H9 (cell line): Measurements from ENCODE around the gene ST6GALNAC1. TPM values are rescaled to one million over a fixed set of nuclear protein-coding genes. Genes with fewer than 3 reads are reported as not detected.

Experiments
- DNase-seq: peaks from one replicate; pipeline ENCODE4 v3.0.0-alpha.2; 2017
- H2AFZ ChIP-seq: one replicate; pipeline ENCODE4 v1.6.1; 2013; ENCODE audit warnings: mild to moderate bottlenecking, low read length, control low read depth, moderate library complexity
- H2AK5ac ChIP-seq: 2 replicates; pipeline ENCODE4 v1.6.1; 2013; ENCODE audit warnings: low read length, control low read depth, mixed read lengths; ENCODE audit not compliant: insufficient read length
- H2BK120ac ChIP-seq: one replicate; pipeline ENCODE4 v1.6.1; 2013; ENCODE audit warnings: low read depth, mild to moderate bottlenecking, low read length, control low read depth, inconsistent platforms; ENCODE audit not compliant: poor library complexity, severe bottlenecking
- H2BK12ac ChIP-seq: 2 replicates; pipeline ENCODE4 v1.6.1; 2013; ENCODE audit warnings: low read length, control low read depth, mixed read lengths, low read depth; ENCODE audit not compliant: insufficient read length
- H2BK15ac ChIP-seq: 2 replicates; pipeline ENCODE4 v1.6.1; 2013; ENCODE audit warnings: low read depth, low read length, control low read depth
- H2BK20ac ChIP-seq: one replicate; pipeline ENCODE4 v1.6.1; 2013; ENCODE audit warnings: low read depth, mild to moderate bottlenecking, low read length, control low read depth, inconsistent platforms; ENCODE audit not compliant: poor library complexity, severe bottlenecking
- H2BK5ac ChIP-seq: 2 replicates; pipeline ENCODE4 v1.6.1; 2013; ENCODE audit warnings: low read length, control low read depth, mixed read lengths; ENCODE audit not compliant: insufficient read length
- H3K14ac ChIP-seq: 2 replicates; pipeline ENCODE4 v1.6.1; 2013; ENCODE audit warnings: low read length, control low read depth; ENCODE audit not compliant: insufficient read depth
- H3K18ac ChIP-seq: 2 replicates; pipeline ENCODE4 v1.6.1; 2013; ENCODE audit warnings: low read depth, mild to moderate bottlenecking, mixed read lengths, low read length, control low read depth; ENCODE audit not compliant: insufficient read length
- H3K23ac ChIP-seq: 2 replicates; pipeline ENCODE4 v1.6.1; 2013; ENCODE audit warnings: low read length, control low read depth, mixed read lengths, low read depth; ENCODE audit not compliant: insufficient read length
- H3K23me2 ChIP-seq: 2 replicates; pipeline ENCODE4 v1.6.1; 2013; ENCODE audit warnings: low read depth, mild to moderate bottlenecking, mixed read lengths, low read length, control low read depth; ENCODE audit not compliant: insufficient read length, poor library complexity, severe bottlenecking
- H3K27ac ChIP-seq: 2 replicates; pipeline ENCODE4 v1.5.1; 2013; ENCODE audit warnings: low read length, control low read depth, mixed read lengths, low read depth; ENCODE audit not compliant: insufficient read length
- H3K27me3 ChIP-seq: 2 replicates; pipeline ENCODE4 v1.6.1; 2013; ENCODE audit warnings: low read length, control low read depth, inconsistent platforms; ENCODE audit not compliant: insufficient read depth
- H3K4ac ChIP-seq: 2 replicates; pipeline ENCODE4 v1.6.1; 2013; ENCODE audit warnings: low read depth, mild to moderate bottlenecking, control low read depth, inconsistent platforms, low read length, moderate library complexity
- H3K4me1 ChIP-seq: 2 replicates; pipeline ENCODE4 v1.6.1; 2013; ENCODE audit warnings: low read length, control low read depth, inconsistent platforms; ENCODE audit not compliant: insufficient read depth
- H3K4me2 ChIP-seq: 2 replicates; pipeline ENCODE4 v1.6.1; 2013; ENCODE audit warnings: low read length, control low read depth, mixed read lengths; ENCODE audit not compliant: insufficient read length, insufficient read depth
- H3K56ac ChIP-seq: 2 replicates; pipeline ENCODE4 v1.6.1; 2013; ENCODE audit warnings: low read depth, mild to moderate bottlenecking, mixed read lengths, low read length, control low read depth; ENCODE audit not compliant: insufficient read length
- H3K79me1 ChIP-seq: 2 replicates; pipeline ENCODE4 v1.6.1; 2013; ENCODE audit warnings: low read depth, mild to moderate bottlenecking, moderate library complexity, low read length, control low read depth, inconsistent platforms; ENCODE audit not compliant: insufficient read depth, poor library complexity, severe bottlenecking
- H3K79me2 ChIP-seq: 2 replicates; pipeline ENCODE4 v1.6.1; 2013; ENCODE audit warnings: low read length, control low read depth, inconsistent platforms; ENCODE audit not compliant: insufficient read depth
- H3K9ac ChIP-seq: 2 replicates; pipeline ENCODE4 v1.6.1; 2013; ENCODE audit warnings: low read length, control low read depth, mixed read lengths; ENCODE audit not compliant: insufficient read length; ENCODE audit errors: extremely low read depth
- H3K9me3 ChIP-seq: one replicate; pipeline ENCODE4 v1.6.1; 2013; ENCODE audit warnings: low read depth, low read length, inconsistent platforms; ENCODE audit not compliant: control insufficient read depth
- H3T11ph ChIP-seq: one replicate; pipeline ENCODE4 v1.6.1; 2013; ENCODE audit warnings: mild to moderate bottlenecking, low read length, control low read depth, inconsistent platforms
- H4K20me1 ChIP-seq: one replicate; pipeline ENCODE4 v1.6.1; 2013; ENCODE audit not compliant: control insufficient read depth, insufficient read length, insufficient read depth
- H4K5ac ChIP-seq: 2 replicates; pipeline ENCODE4 v1.6.1; 2013; ENCODE audit warnings: low read depth, mild to moderate bottlenecking, mixed read lengths, low read length, control low read depth; ENCODE audit not compliant: insufficient read length
- H4K8ac ChIP-seq: replicated peaks from 2 replicates; pipeline ENCODE4 v1.6.1; 2013; ENCODE audit warnings: low read length, control low read depth, mixed read lengths, low read depth; ENCODE audit not compliant: insufficient read length
- H4K91ac ChIP-seq: 2 replicates; pipeline ENCODE4 v1.6.1; 2013; ENCODE audit warnings: low read depth, mild to moderate bottlenecking, moderate library complexity, mixed read lengths, low read length, control low read depth; ENCODE audit not compliant: insufficient read length
- H3K27ac Mint-ChIP-seq, 3 experiments: 2 replicates in 2 of 3; 3 replicates in 1 of 3; pipeline ENCODE4 v1.8.0; 2020 to 2021; ENCODE audit warnings: mixed read lengths in 3 of 3, mild to moderate bottlenecking in 1 of 3, moderate library complexity in 1 of 3
- H3K27me3 Mint-ChIP-seq: 2 replicates; pipeline ENCODE4 v1.8.0; 2021; ENCODE audit warnings: low read depth, mild to moderate bottlenecking, moderate library complexity, mixed read lengths
- H3K36me3 Mint-ChIP-seq, 3 experiments: 2 replicates in 2 of 3; 3 replicates in 1 of 3; pipeline ENCODE4 v1.8.0; 2020 to 2021; ENCODE audit warnings: low read depth in 3 of 3, mixed read lengths in 3 of 3; ENCODE audit not compliant: insufficient read depth in 1 of 3
- H3K4me1 Mint-ChIP-seq, 2 experiments: 2 replicates each; pipeline ENCODE4 v1.8.0; 2020; ENCODE audit warnings: mixed read lengths in 2 of 2
- H3K4me3 Mint-ChIP-seq, 2 experiments: 2 replicates in 1 of 2; 3 replicates in 1 of 2; pipeline ENCODE4 v1.8.0; 2020 to 2021; ENCODE audit warnings: mild to moderate bottlenecking in 2 of 2, mixed read lengths in 2 of 2, moderate library complexity in 1 of 2
- H3K9me3 Mint-ChIP-seq, 2 experiments: 2 replicates in 1 of 2; 3 replicates in 1 of 2; pipeline ENCODE4 v1.8.0; 2020; ENCODE audit warnings: mild to moderate bottlenecking in 2 of 2, mixed read lengths in 2 of 2, moderate library complexity in 1 of 2
- WGBS: extraction: QIAGEN DNeasy Blood & Tissue Kit; methylation state at CpG from one replicate; pipeline ENCODE4 v1.1.7; 2013; ENCODE audit warnings: missing lambda C conversion rate, low lambda C conversion rate, mixed read lengths; ENCODE audit not compliant: insufficient read length; ENCODE audit errors: extremely low coverage; 5-methylcytosine and 5-hydroxymethylcytosine counted together
- total RNA-seq: library from RNA; stranded (reverse); gene quantifications from 2 replicates; pipeline ENCODE4 v1.2.1, GENCODE V29; 2021
- TF ChIP-seq, protein P1 (sequence below): fragments of 200-600 bp; sonication (generic); conservative IDR thresholded peaks from 3 replicates; pipeline ENCODE4 v1.8.0; 2021; ENCODE audit warnings: antibody characterized with exemption, mild to moderate bottlenecking

The ST6GALNAC1 gene
- total RNA-seq, 1 experiment from 2014 or later = not detected

DNA sequence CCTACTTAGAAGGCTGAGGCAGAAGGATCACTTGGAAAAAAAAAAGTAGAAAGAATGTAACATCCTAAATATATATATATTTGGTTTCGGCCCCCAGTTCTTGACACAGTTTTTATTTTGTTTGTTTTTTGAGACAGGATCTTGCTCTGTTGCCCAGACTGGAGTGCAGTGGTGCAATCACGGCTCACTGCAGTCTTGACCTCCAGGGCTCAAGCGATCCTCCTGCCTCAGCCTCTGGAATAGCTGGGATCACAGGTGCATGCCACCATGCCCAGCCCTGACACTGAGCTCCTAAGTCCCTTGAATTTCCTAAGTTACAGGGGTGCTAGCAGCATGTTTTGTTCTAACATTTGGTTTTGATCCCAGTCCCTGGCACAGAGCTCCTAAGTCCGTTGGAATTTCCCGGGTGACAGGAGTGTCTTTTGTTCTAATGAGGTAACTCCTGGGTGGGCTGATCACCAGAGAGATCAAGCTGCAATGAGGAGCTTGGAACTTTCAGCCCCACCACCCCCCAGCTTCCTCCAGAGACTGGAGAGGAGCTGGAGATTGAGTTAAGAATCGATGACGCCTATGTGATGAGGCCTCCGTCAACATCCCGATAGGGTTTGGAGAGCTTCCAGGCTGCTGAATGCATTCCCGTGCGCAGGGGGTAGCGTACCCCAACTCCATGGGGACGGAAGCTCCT lies 47.2 kb upstream of the ST6GALNAC1 start:
- no peak overlapping the region for H4K91ac ChIP-seq
- Mint-ChIP-seq H3K4me3 (no peak overlapping the region), H3K27ac (no peak overlapping the region), H3K9me3 (no peaks in the 10 kb centered on the region), H3K36me3 (no peaks in the 10 kb centered on the region), H3K4me1 (peaks cover 16 to 30% of the 10 kb centered on the region in 2 experiments), H3K27me3 (no peaks in the 10 kb centered on the region)
- no peak overlapping the region for H3K18ac ChIP-seq
- no peak overlapping the region for H3K23ac ChIP-seq
- no peaks in the 10 kb centered on the region for H3K9me3 ChIP-seq
- no peak overlapping the region for H2AK5ac ChIP-seq
- no peak overlapping the region for H3K4me2 ChIP-seq
- no peak overlapping the region for H3K14ac ChIP-seq
- H4K20me1 ChIP-seq = no peaks in the 10 kb centered on the region
- no peak overlapping the region for H2BK20ac ChIP-seq
- H3K79me2 ChIP-seq = no peaks in the 10 kb centered on the region
- no peak overlapping the region for H4K5ac ChIP-seq
- H2BK120ac ChIP-seq = no peak overlapping the region
- H2BK15ac ChIP-seq = no peak overlapping the region
- TF ChIP-seq, protein P1, sequence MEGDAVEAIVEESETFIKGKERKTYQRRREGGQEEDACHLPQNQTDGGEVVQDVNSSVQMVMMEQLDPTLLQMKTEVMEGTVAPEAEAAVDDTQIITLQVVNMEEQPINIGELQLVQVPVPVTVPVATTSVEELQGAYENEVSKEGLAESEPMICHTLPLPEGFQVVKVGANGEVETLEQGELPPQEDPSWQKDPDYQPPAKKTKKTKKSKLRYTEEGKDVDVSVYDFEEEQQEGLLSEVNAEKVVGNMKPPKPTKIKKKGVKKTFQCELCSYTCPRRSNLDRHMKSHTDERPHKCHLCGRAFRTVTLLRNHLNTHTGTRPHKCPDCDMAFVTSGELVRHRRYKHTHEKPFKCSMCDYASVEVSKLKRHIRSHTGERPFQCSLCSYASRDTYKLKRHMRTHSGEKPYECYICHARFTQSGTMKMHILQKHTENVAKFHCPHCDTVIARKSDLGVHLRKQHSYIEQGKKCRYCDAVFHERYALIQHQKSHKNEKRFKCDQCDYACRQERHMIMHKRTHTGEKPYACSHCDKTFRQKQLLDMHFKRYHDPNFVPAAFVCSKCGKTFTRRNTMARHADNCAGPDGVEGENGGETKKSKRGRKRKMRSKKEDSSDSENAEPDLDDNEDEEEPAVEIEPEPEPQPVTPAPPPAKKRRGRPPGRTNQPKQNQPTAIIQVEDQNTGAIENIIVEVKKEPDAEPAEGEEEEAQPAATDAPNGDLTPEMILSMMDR = no peak
- WGBS = no CpG with 5 or more reads among the region's 13 CpGs
- no peak overlapping the region for H2AFZ ChIP-seq
- H3T11ph ChIP-seq = no peak overlapping the region
- no peak overlapping the region for H3K9ac ChIP-seq
- H2BK12ac ChIP-seq = no peak overlapping the region
- no peak overlapping the region for H2BK5ac ChIP-seq
- no peak overlapping the region for H3K56ac ChIP-seq
- no peaks in the 10 kb centered on the region for H3K79me1 ChIP-seq
- no peak for DNase-seq
- H3K4ac ChIP-seq = no peak overlapping the region
- H4K8ac ChIP-seq = no peak overlapping the region
- peaks cover 3% of the 10 kb centered on the region; the same call in 1 of the 2 replicates for H3K4me1 ChIP-seq
- H3K27ac ChIP-seq = no peak overlapping the region
- no peaks in the 10 kb centered on the region for H3K27me3 ChIP-seq
- H3K23me2 ChIP-seq = peaks cover 3% of the 10 kb centered on the region
